DND-41 (cell line): ENCODE results near the gene ASB5.

Experiments used
- ATAC-seq: fragments of 200-7000 bp; cut with Tn5 transposase; 3 replicates; pipeline ENCODE4 v1.9.1; 2021; ENCODE audit warnings: low read depth; ENCODE audit not compliant: insufficient read depth
- DNase-seq: peaks from one replicate; pipeline ENCODE4 v3.0.0-alpha.2; 2020
- H2AFZ ChIP-seq: 2 replicates; pipeline ENCODE4 v1.6.0; 2012; ENCODE audit warnings: low read depth, low read length
- H3K27ac ChIP-seq: 2 replicates; pipeline ENCODE4 v1.5.1; 2012; ENCODE audit warnings: low read length, inconsistent platforms
- H3K27me3 ChIP-seq: fragments of 200-600 bp; sonication (generic); 2 replicates; pipeline ENCODE4 v1.6.0; 2012; ENCODE audit warnings: low read length, mild to moderate bottlenecking, inconsistent platforms; ENCODE audit not compliant: insufficient read depth, poor library complexity
- H3K36me3 ChIP-seq: 2 replicates; pipeline ENCODE4 v1.5.1; 2012; ENCODE audit warnings: low read length, inconsistent platforms; ENCODE audit not compliant: insufficient read depth
- H3K4me1 ChIP-seq: 2 replicates; pipeline ENCODE4 v1.5.1; 2012; ENCODE audit warnings: mild to moderate bottlenecking, low read length; ENCODE audit not compliant: insufficient read depth
- H3K4me2 ChIP-seq: 2 replicates; pipeline ENCODE4 v1.6.0; 2012; ENCODE audit warnings: mild to moderate bottlenecking, moderate library complexity, low read length, inconsistent platforms; ENCODE audit not compliant: insufficient read depth
- H3K4me3 ChIP-seq, 2 experiments: fragments of 200-600 bp in 1 of 2; shearing (Covaris generic) in 1 of 2; 2 replicates each; pipeline ENCODE4 v1.5.1; 2012 to 2016; ENCODE audit warnings: inconsistent platforms in 2 of 2, low read length in 2 of 2, mild to moderate bottlenecking in 2 of 2, low read depth in 1 of 2, moderate library complexity in 1 of 2
- H3K79me2 ChIP-seq: 2 replicates; pipeline ENCODE4 v1.6.0; 2012; ENCODE audit warnings: low read length, inconsistent platforms; ENCODE audit not compliant: insufficient read depth
- H3K9ac ChIP-seq: 2 replicates; pipeline ENCODE4 v1.6.0; 2012; ENCODE audit warnings: low read depth, mild to moderate bottlenecking, inconsistent platforms, low read length, moderate library complexity
- H3K9me3 ChIP-seq: 2 replicates; pipeline ENCODE4 v1.5.1; 2012; ENCODE audit warnings: low read length, moderate library complexity, mild to moderate bottlenecking, inconsistent platforms; ENCODE audit not compliant: insufficient read depth, severe bottlenecking
- H4K20me1 ChIP-seq: 2 replicates; pipeline ENCODE4 v1.6.0; 2012; ENCODE audit warnings: low read length; ENCODE audit not compliant: insufficient read depth
- CTCF ChIP-seq: IDR thresholded peaks from 2 replicates; pipeline ENCODE4 v1.5.1; 2012; ENCODE audit warnings: borderline replicate concordance, low read length, moderate library complexity, mild to moderate bottlenecking; ENCODE audit not compliant: poor library complexity, severe bottlenecking; ENCODE audit errors: extremely low read depth
- EZH2 ChIP-seq: IDR thresholded peaks from 3 replicates; pipeline ENCODE4 v1.6.1; 2012; ENCODE audit warnings: borderline replicate concordance, low read depth, mild to moderate bottlenecking, moderate library complexity, low read length, inconsistent platforms; ENCODE audit not compliant: severe bottlenecking

The ASB5 gene

GRCh38 chr4:176308441-176308840 lies 39.4 kb upstream of the ASB5 start:
- DNase-seq, result no peak
- TF ChIP-seq EZH2 (no peak), CTCF (no peak)
- no peak overlapping the region for H2AFZ ChIP-seq
- H3K9ac ChIP-seq, result no peak overlapping the region
- no peaks in the 10 kb centered on the region for H3K36me3 ChIP-seq
- H3K4me2 ChIP-seq, result no peak overlapping the region
- peaks cover 27% of the 10 kb centered on the region for H3K27me3 ChIP-seq
- no peak overlapping the region for H3K27ac ChIP-seq
- no peaks in the 10 kb centered on the region for H4K20me1 ChIP-seq
- H3K9me3 ChIP-seq, result no peaks in the 10 kb centered on the region
- H3K4me3 ChIP-seq, result no peak overlapping the region
- no peak; the same call in 2 of the 3 replicates for ATAC-seq
- H3K4me1 ChIP-seq, result no peaks in the 10 kb centered on the region
- H3K79me2 ChIP-seq, result no peaks in the 10 kb centered on the region

GRCh38 chr4:176307666-176307930 lies 38.6 kb upstream of the ASB5 start:
- no peak overlapping the region for H2AFZ ChIP-seq
- no peak for TF ChIP-seq EZH2
- TF ChIP-seq CTCF, result no peak
- no peaks in the 10 kb centered on the region for H3K4me1 ChIP-seq
- H3K4me3 ChIP-seq, result no peak overlapping the region
- no peaks in the 10 kb centered on the region for H3K36me3 ChIP-seq
- DNase-seq (no peak), ATAC-seq (no peak)
- H4K20me1 ChIP-seq, result no peaks in the 10 kb centered on the region
- no peak overlapping the region for H3K9ac ChIP-seq
- H3K9me3 ChIP-seq, result no peaks in the 10 kb centered on the region
- H3K79me2 ChIP-seq, result no peaks in the 10 kb centered on the region
- H3K27ac ChIP-seq, result no peak overlapping the region
- H3K4me2 ChIP-seq, result no peak overlapping the region
- H3K27me3 ChIP-seq, result peaks cover 26% of the 10 kb centered on the region

- no peak for TF ChIP-seq EZH2
- no peak for TF ChIP-seq CTCF
Measured at GRCh38 chr4:176306837-176307665, 38.0 kb upstream of the ASB5 start.

More at GRCh38 chr4:176306837-176307665, 38.0 kb upstream of the ASB5 start:
- no peak for ATAC-seq
- no peaks in the 10 kb centered on the region for H3K4me1 ChIP-seq
- H3K9me3 ChIP-seq, result no peaks in the 10 kb centered on the region
- H3K9ac ChIP-seq, result no peak overlapping the region
- H4K20me1 ChIP-seq, result no peaks in the 10 kb centered on the region
- H3K27ac ChIP-seq, result no peak overlapping the region
- H3K4me3 ChIP-seq, result no peak overlapping the region
- no peak for DNase-seq
- H3K36me3 ChIP-seq, result no peaks in the 10 kb centered on the region
- H3K27me3 ChIP-seq, result peaks cover 23% of the 10 kb centered on the region
- no peak overlapping the region for H2AFZ ChIP-seq
- H3K4me2 ChIP-seq, result no peak overlapping the region
- H3K79me2 ChIP-seq, result no peaks in the 10 kb centered on the region
